Esophagus muscularis mucosa (tissue), 4 donors: ENCODE results near the gene JADE2. TPM values are rescaled to one million over a fixed set of nuclear protein-coding genes. Genes with fewer than 3 reads are reported as not detected.

Experiments
- DNase-seq: peaks from one replicate; pipeline ENCODE4 v3.0.0-alpha.2; 2017; ENCODE audit errors: extremely low spot score
- H3K27ac ChIP-seq, 4 donors: fragments of 200-600 bp; sonication (generic); replicated peaks in 1 of 4; 1 replicate in 3 of 4; 2 replicates in 1 of 4; pipeline ENCODE4 v1.5.1; 2016 to 2019; ENCODE audit warnings: mild to moderate bottlenecking in 1 of 4
- H3K27me3 ChIP-seq, 4 donors: fragments of 200-600 bp; sonication (generic); one replicate each; pipeline versions ENCODE4 v1.5.1 to v1.6.0; 2016 to 2019
- H3K36me3 ChIP-seq, 4 donors: fragments of 200-600 bp; sonication (generic); one replicate each; pipeline ENCODE4 v1.5.1; 2016 to 2019
- H3K4me1 ChIP-seq, 4 donors: fragments of 200-600 bp; sonication (generic); one replicate each; pipeline ENCODE4 v1.5.1; 2016 to 2019
- H3K4me3 ChIP-seq, 4 donors: fragments of 200-600 bp; sonication (generic); 1 replicate in 2 of 4; 2 replicates in 2 of 4; pipeline ENCODE4 v1.5.1; 2016 to 2019; ENCODE audit warnings: mild to moderate bottlenecking in 4 of 4, moderate library complexity in 1 of 4
- H3K9me3 ChIP-seq, 4 donors: fragments of 200-600 bp; sonication (generic); 1 replicate in 3 of 4; 2 replicates in 1 of 4; pipeline ENCODE4 v1.5.1; 2016 to 2019
- CTCF ChIP-seq, 3 experiments: fragments of 200-600 bp in 2 of 3; fragments of 450-650 bp in 1 of 3; sonication (generic) in 2 of 3; IDR thresholded peaks; one replicate each; pipeline ENCODE4 v1.5.1; 2017 to 2019; ENCODE audit warnings: antibody characterized with exemption in 3 of 3, mild to moderate bottlenecking in 2 of 3, moderate library complexity in 1 of 3
- EP300 ChIP-seq: sonication (generic); formaldehyde crosslinking; IDR thresholded peaks from one replicate; pipeline ENCODE4 v1.6.1; 2017; ENCODE audit warnings: antibody characterized with exemption
- POLR2A ChIP-seq: fragments of 450-650 bp; IDR thresholded peaks from one replicate; pipeline ENCODE4 v1.6.1; 2017; ENCODE audit warnings: antibody characterized with exemption, moderate library complexity, mild to moderate bottlenecking, low read depth
- POLR2AphosphoS5 ChIP-seq, 2 donors: sonication (generic); formaldehyde crosslinking; IDR thresholded peaks; one replicate each; pipeline ENCODE4 v1.6.1; 2017; ENCODE audit warnings: antibody characterized with exemption in 2 of 2
- WGBS: methylation state at CpG from one replicate; pipeline ENCODE4 v1.1.5; 2018; 5-methylcytosine and 5-hydroxymethylcytosine counted together
- intact Hi-C: fragments of 100-400 bp; cut with DNase I; formaldehyde crosslinking; loops from one replicate; pipeline ENCODE4 v1.15.1; 2023
- total RNA-seq, 4 donors: library from RNA; depleted of rRNA; stranded (reverse); fragments of >200 nt; gene quantifications; one replicate each; pipeline versions ENCODE4 v1.1.0 to v1.2.1, GENCODE V29; 2016

The JADE2 gene
- total RNA-seq, 4 donors from 2014 or later: 55.5 to 95.5 (median 77.1) TPM

DNA sequence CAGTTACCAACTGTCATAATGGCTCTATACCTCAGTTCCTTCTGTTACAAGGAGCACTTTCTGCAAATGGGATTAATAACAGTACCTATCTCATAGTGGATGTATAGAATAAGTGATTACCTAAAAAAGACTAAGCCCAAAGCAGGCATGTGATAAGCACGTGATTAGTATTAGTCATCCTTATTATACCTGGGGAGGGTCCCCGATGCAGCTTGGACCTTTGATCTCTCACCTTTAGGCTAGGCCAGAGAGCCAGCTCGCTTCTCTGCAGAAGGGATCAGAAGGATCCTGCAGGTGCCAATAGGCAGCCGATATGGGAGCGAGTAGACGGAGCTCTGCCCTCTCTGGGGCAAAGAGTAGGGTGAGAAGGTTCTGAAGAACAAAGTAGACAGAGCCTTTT lies 4.0 kb downstream of the JADE2 start:
- Histone ChIP-seq H3K4me3 (no peak overlapping the region), H3K9me3 (no peaks in the 10 kb centered on the region), H3K27me3 (no peaks in the 10 kb centered on the region), H3K27ac (peak overlapping the region; percentile 67 to 100 (median 98)), H3K4me1 (peaks cover 66 to 76% (median 69%) of the 10 kb centered on the region in 4 donors), H3K36me3 (peaks cover 0 to 3% (median 1%) of the 10 kb centered on the region in 4 donors)
- TF ChIP-seq CTCF (IDR thresholded peaks at IDR 0.05) (no peak), EP300 (no peak)
- WGBS: 90% methylated on average over 6 of the region's 6 CpGs
- intact Hi-C loops: loop anchor here (2.0 kb wide), 1 partner anchor 45 kb away; no protein-coding TSS in a partner anchor
- no peak for DNase-seq

GRCh38 chr5:134530301-134531077 lies 5.0 kb downstream of the JADE2 start:
- TF ChIP-seq POLR2AphosphoS5 (IDR thresholded peaks at IDR 0.05): peak; percentile 41 to 73
- TF ChIP-seq CTCF (IDR thresholded peaks at IDR 0.05): no peak
- intact Hi-C loops: no loop called here
- Histone ChIP-seq H3K9me3 (no peaks in the 10 kb centered on the region), H3K27ac (peak overlapping the region; percentile 67 to 100 (median 98)), H3K4me1 (peaks cover 66 to 86% (median 78%) of the 10 kb centered on the region in 4 donors), H3K27me3 (no peaks in the 10 kb centered on the region), H3K36me3 (peaks cover 2 to 8% (median 3%) of the 10 kb centered on the region in 4 donors), H3K4me3 (no peak overlapping the region)
- DNase-seq: no peak
- WGBS: 48% methylated on average over 7 of the region's 8 CpGs

- H3K4me3 ChIP-seq: no peak overlapping the region
- 57% methylated on average over 10 of the region's 10 CpGs for WGBS
- H3K27ac ChIP-seq: peak overlapping the region; percentile 56 to 96 (median 66)
- H3K9me3 ChIP-seq: no peaks in the 10 kb centered on the region
- no peak for TF ChIP-seq EP300
- no peak for TF ChIP-seq CTCF (IDR thresholded peaks at IDR 0.05)
- peak; percentile 25 to 56 for TF ChIP-seq POLR2AphosphoS5 (IDR thresholded peaks at IDR 0.05)
- no peak for TF ChIP-seq POLR2A
- peak; percentile 95 for DNase-seq
- no peaks in the 10 kb centered on the region for H3K27me3 ChIP-seq
- H3K4me1 ChIP-seq: peaks cover 60 to 89% (median 80%) of the 10 kb centered on the region in 4 donors
- peaks cover 27 to 36% (median 30%) of the 10 kb centered on the region in 4 donors for H3K36me3 ChIP-seq
- intact Hi-C loops: no loop called here
These were observed 7.8 kb downstream of the JADE2 start for GRCh38 chr5:134533115-134533815.

GRCh38 chr5:134534058-134534725 lies 8.7 kb downstream of the JADE2 start:
- intact Hi-C loops: no loop called here
- Histone ChIP-seq H3K36me3 (peaks cover 36 to 45% (median 39%) of the 10 kb centered on the region in 4 donors), H3K27ac (peak overlapping the region; percentile 56 to 96 (median 66)), H3K9me3 (no peaks in the 10 kb centered on the region), H3K4me1 (peaks cover 51 to 80% (median 71%) of the 10 kb centered on the region in 4 donors), H3K27me3 (no peaks in the 10 kb centered on the region), H3K4me3 (no peak overlapping the region)
- WGBS: 84% methylated on average over 7 of the region's 10 CpGs
- TF ChIP-seq POLR2AphosphoS5 (IDR thresholded peaks at IDR 0.05): no peak
- no peak for TF ChIP-seq POLR2A
- no peak for TF ChIP-seq EP300
- no peak for TF ChIP-seq CTCF (IDR thresholded peaks at IDR 0.05)
- DNase-seq: no peak
